ENCODE measurements around the gene SERPINB4. TPM values are rescaled to one million over a fixed set of nuclear protein-coding genes. Genes with fewer than 3 reads are reported as not detected.

Gene SERPINB4
- 1.1 TPM in 1 of 2 replicates, not detected in the other for total RNA-seq

GRCh38 chr18:63644142-63644541 is at the start of gene SERPINB4:
TSS of gene SERPINB4 (minus strand) at chr18:63644256. CDS start at chr18:63643577, 679 bp downstream.

GRCh38 chr18:63661750-63662149 is 17.7 kb upstream of the SERPINB4 start, which contains the start of gene SERPINB3:
TSS of gene SERPINB3 (minus strand) at chr18:63661893. CDS start at chr18:63661216, 677 bp downstream.

Other genes with a start within 250 kb of the SERPINB4 start
- gene VPS4B, start 221.8 kb downstream of the SERPINB4 start, total RNA-seq: 26.1 and 26.8 TPM in 2 replicates
- gene SERPINB5, start 167.3 kb downstream of the SERPINB4 start, total RNA-seq: not detected in 2 replicates
- not detected in 2 replicates for gene SERPINB12, start 101.9 kb downstream of the SERPINB4 start, total RNA-seq
- not detected in 2 replicates for gene SERPINB13, start 56.9 kb downstream of the SERPINB4 start, total RNA-seq
- not detected in 2 replicates for gene SERPINB3, start 17.6 kb upstream of the SERPINB4 start, total RNA-seq
- not detected in 2 replicates for gene SERPINB11, start 58.7 kb upstream of the SERPINB4 start, total RNA-seq
- 2.2 TPM in 1 of 2 replicates, not detected in the other for gene SERPINB7, start 131.2 kb upstream of the SERPINB4 start, total RNA-seq
- gene SERPINB2, start 243.4 kb upstream of the SERPINB4 start, total RNA-seq: not detected in 2 replicates